ENCODE data around the gene PTPRQ. TPM values are rescaled to one million over a fixed set of nuclear protein-coding genes. Genes with fewer than 3 reads are reported as not detected.

The PTPRQ gene
- total RNA-seq, 1 experiment from 2014 or later = not detected

GRCh38 chr12:80713419-80713818 lies 269.4 kb downstream of the PTPRQ start:
- Histone ChIP-seq H3K36me3 (ENCODE audit: control insufficient read depth, insufficient read depth, low read length) (no peaks in the 10 kb centered on the region), H3K4me3 (ENCODE audit: low read depth, low read length) (no peak overlapping the region), H3K27me3 (replicated peaks; ENCODE audit: control insufficient read depth, insufficient read depth, low read length) (no peaks in the 10 kb centered on the region), H3K9me3 (no peaks in the 10 kb centered on the region), H3K4me1 (no peaks in the 10 kb centered on the region)
- no peak overlapping the region for H3K27ac Mint-ChIP-seq (ENCODE audit: unreplicated experiment)
- intact Hi-C loops (cut with micrococcal nuclease; ENCODE audit: unreplicated experiment) = no loop called here
- CTCF ChIA-PET = no interaction called here
- no peaks in the 10 kb centered on the region for H3K36me3 Mint-ChIP-seq (ENCODE audit: insufficient read depth, unreplicated experiment)
- DNase-seq = no peak
- H3K4me3 Mint-ChIP-seq (ENCODE audit: unreplicated experiment) = no peak overlapping the region
- no peaks in the 10 kb centered on the region for H3K4me1 Mint-ChIP-seq (ENCODE audit: low read depth, unreplicated experiment)
- TF ChIP-seq CTCF (IDR thresholded peaks at IDR 0.05; ENCODE audit: insufficient read depth in 1 of 2, low read depth in 1 of 2, low read length in 1 of 2, severe bottlenecking in 1 of 2, unreplicated experiment in 1 of 2) = no peak
- POLR2A ChIA-PET = no interaction called here
- peaks cover 3% of the 10 kb centered on the region for H3K27me3 Mint-ChIP-seq (ENCODE audit: insufficient read depth, unreplicated experiment)
- no peaks in the 10 kb centered on the region for H3K9me3 Mint-ChIP-seq (ENCODE audit: unreplicated experiment)
- BruUV-seq (replicated peaks) = no TSS peak

- DNase-seq = no peak
- Mint-ChIP-seq H3K27me3 (ENCODE audit: insufficient read depth, unreplicated experiment) (peaks cover 3% of the 10 kb centered on the region), H3K27ac (ENCODE audit: unreplicated experiment) (no peak overlapping the region), H3K4me1 (ENCODE audit: low read depth, unreplicated experiment) (no peaks in the 10 kb centered on the region), H3K4me3 (ENCODE audit: unreplicated experiment) (no peak overlapping the region), H3K9me3 (ENCODE audit: unreplicated experiment) (no peaks in the 10 kb centered on the region), H3K36me3 (ENCODE audit: insufficient read depth, unreplicated experiment) (no peaks in the 10 kb centered on the region)
- Histone ChIP-seq H3K4me1 (no peaks in the 10 kb centered on the region), H3K4me3 (ENCODE audit: low read depth, low read length) (no peak overlapping the region), H3K27me3 (replicated peaks; ENCODE audit: control insufficient read depth, insufficient read depth, low read length) (no peaks in the 10 kb centered on the region), H3K9me3 (no peaks in the 10 kb centered on the region), H3K36me3 (ENCODE audit: control insufficient read depth, insufficient read depth, low read length) (no peaks in the 10 kb centered on the region)
- ChIA-PET CTCF (no interaction called here), POLR2A (no interaction called here)
- no peak for TF ChIP-seq CTCF (IDR thresholded peaks at IDR 0.05; ENCODE audit: insufficient read depth in 1 of 2, low read depth in 1 of 2, low read length in 1 of 2, severe bottlenecking in 1 of 2, unreplicated experiment in 1 of 2)
- intact Hi-C loops (cut with micrococcal nuclease; ENCODE audit: unreplicated experiment) = no loop called here
- no TSS peak for BruUV-seq (replicated peaks)
These were observed 270.0 kb downstream of the PTPRQ start for GRCh38 chr12:80714055-80714454.

DNA sequence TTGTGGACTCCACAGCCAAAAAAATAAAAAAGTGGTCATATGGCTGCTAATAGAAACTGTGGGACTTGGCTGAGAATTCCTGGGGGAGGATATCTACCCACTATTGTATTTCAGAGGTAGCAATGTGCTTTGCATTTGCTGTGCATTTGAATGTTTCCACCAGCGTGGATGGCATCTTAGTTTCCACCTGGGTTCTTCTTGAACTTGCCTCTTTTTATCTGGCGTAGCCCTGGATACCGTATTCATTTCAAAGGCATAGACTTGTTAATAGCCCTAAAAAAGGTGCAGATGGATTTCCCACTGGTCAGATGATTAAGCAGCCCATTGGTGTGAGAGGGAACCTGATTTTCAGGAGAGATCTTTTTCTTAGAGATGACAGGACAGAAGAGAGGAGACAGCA lies 270.8 kb downstream of the PTPRQ start:
- BruUV-seq (replicated peaks) = no TSS peak
- Mint-ChIP-seq H3K27ac (ENCODE audit: unreplicated experiment) (no peak overlapping the region), H3K4me3 (ENCODE audit: unreplicated experiment) (no peak overlapping the region), H3K27me3 (ENCODE audit: insufficient read depth, unreplicated experiment) (peaks cover 3% of the 10 kb centered on the region), H3K36me3 (ENCODE audit: insufficient read depth, unreplicated experiment) (no peaks in the 10 kb centered on the region), H3K4me1 (ENCODE audit: low read depth, unreplicated experiment) (no peaks in the 10 kb centered on the region), H3K9me3 (ENCODE audit: unreplicated experiment) (no peaks in the 10 kb centered on the region)
- Histone ChIP-seq H3K36me3 (ENCODE audit: control insufficient read depth, insufficient read depth, low read length) (no peaks in the 10 kb centered on the region), H3K27me3 (replicated peaks; ENCODE audit: control insufficient read depth, insufficient read depth, low read length) (no peaks in the 10 kb centered on the region), H3K4me3 (ENCODE audit: low read depth, low read length) (no peak overlapping the region), H3K4me1 (no peaks in the 10 kb centered on the region), H3K9me3 (no peaks in the 10 kb centered on the region)
- no peak for DNase-seq
- no peak for TF ChIP-seq CTCF (IDR thresholded peaks at IDR 0.05; ENCODE audit: insufficient read depth in 1 of 2, low read depth in 1 of 2, low read length in 1 of 2, severe bottlenecking in 1 of 2, unreplicated experiment in 1 of 2)
- intact Hi-C loops (cut with micrococcal nuclease; ENCODE audit: unreplicated experiment) = no loop called here
- POLR2A ChIA-PET = no interaction called here
- CTCF ChIA-PET = no interaction called here

All from Caco-2 (cell line).